ENCODE results near the gene FBXW9. TPM values are rescaled to one million over a fixed set of nuclear protein-coding genes. Genes with fewer than 3 reads are reported as not detected.

The FBXW9 gene
- total RNA-seq: 10 to 100 TPM in 3 of 4 donors, 1 to 10 TPM in 1; 9.6 to 13.4 (median 11.9) TPM

- H3K27ac ChIP-seq: peak within 1 kb of the TSS; percentile 82 to 95 (median 92)
- H3K4me3 ChIP-seq: peak within 1 kb of the TSS; percentile 80 to 97 (median 90)
- H3K36me3 ChIP-seq: peaks cover 10 to 49% (median 16%) of the 10 kb centered on the region in 3 donors
- TF ChIP-seq POLR2A (IDR thresholded peaks at IDR 0.05) (peak in 3 of 4 donors; percentile 52 to 56 (median 55)), CTCF (IDR thresholded peaks at IDR 0.05) (peak in 2 of 6 experiments; percentile 2 to 49)
- no peaks in the 10 kb centered on the region for H3K27me3 ChIP-seq
- H3K9me3 ChIP-seq: no peaks in the 10 kb centered on the region
- peaks cover 16 to 24% (median 17%) of the 10 kb centered on the region in 3 donors for H3K4me1 ChIP-seq
- peak; percentile 84 for DNase-seq
- intact Hi-C loops (cut with DNase I): no loop called here
- 16% methylated on average over 20 to 23 of the region's 59 CpGs for WGBS, 2 donors
These were observed at the start of gene FBXW9 for GRCh38 chr19:12696366-12697335. Gene FBXW9, minus strand, starts transcription at chr19:12696631. Its CDS starts 50 bp downstream, at chr19:12696581.

GRCh38 chr19:12745166-12745897, 48.9 kb upstream of the FBXW9 start:
- TF ChIP-seq POLR2A (IDR thresholded peaks at IDR 0.05) (no peak), CTCF (IDR thresholded peaks at IDR 0.05) (no peak)

GRCh38 chr19:12737835-12738351, 41.5 kb upstream of the FBXW9 start:
- DNase-seq: no peak
- no peak for TF ChIP-seq CTCF (IDR thresholded peaks at IDR 0.05)
- no peak for TF ChIP-seq POLR2A (IDR thresholded peaks at IDR 0.05)
- intact Hi-C loops (cut with DNase I): no loop called here
- H3K27me3 ChIP-seq: no peaks in the 10 kb centered on the region
- 13 to 21% methylated on average over 8 to 13 of the region's 13 CpGs for WGBS, 2 donors
- no peaks in the 10 kb centered on the region for H3K9me3 ChIP-seq
- H3K4me1 ChIP-seq: peaks cover 21 to 47% (median 26%) of the 10 kb centered on the region in 3 donors
- peaks cover 0 to 47% (median 9%) of the 10 kb centered on the region in 3 donors for H3K36me3 ChIP-seq
- peak overlapping the region; percentile 81 to 94 (median 86) for H3K4me3 ChIP-seq
- H3K27ac ChIP-seq: peak overlapping the region; percentile 87 to 92 (median 89)

More at GRCh38 chr19:12745166-12745897, 48.9 kb upstream of the FBXW9 start:
- Histone ChIP-seq H3K27ac (no peak overlapping the region), H3K4me3 (no peak overlapping the region), H3K27me3 (peaks cover 0 to 6% (median 0%) of the 10 kb centered on the region in 4 donors), H3K36me3 (peaks cover 12 to 79% (median 40%) of the 10 kb centered on the region in 3 donors), H3K9me3 (peaks cover 0 to 9% (median 0%) of the 10 kb centered on the region in 3 donors), H3K4me1 (peaks cover 15 to 32% (median 16%) of the 10 kb centered on the region in 3 donors)
- intact Hi-C loops (cut with DNase I): no loop called here
- WGBS, 2 donors: 86% methylated on average over 9 of the region's 22 CpGs; no CpG with 5 or more reads in 1 of the 2 donors
- no peak for DNase-seq

- Histone ChIP-seq H3K4me1 (peaks cover 28 to 54% (median 32%) of the 10 kb centered on the region in 3 donors), H3K27ac (peak within 1 kb of the TSS; percentile 87 to 92 (median 89)), H3K9me3 (no peaks in the 10 kb centered on the region), H3K4me3 (peak within 1 kb of the TSS; percentile 81 to 94 (median 86)), H3K27me3 (no peaks in the 10 kb centered on the region), H3K36me3 (peaks cover 0 to 42% (median 6%) of the 10 kb centered on the region in 3 donors)
- TF ChIP-seq POLR2A (IDR thresholded peaks at IDR 0.05) (peak in 3 of 4 donors; percentile 21 to 41 (median 22)), CTCF (IDR thresholded peaks at IDR 0.05) (peak in 2 of 6 experiments; percentile 32 to 33)
- peak; percentile 71 for DNase-seq
- WGBS, 2 donors: 0 to 1% methylated on average over 19 to 28 of the region's 29 CpGs
- intact Hi-C loops (cut with DNase I): no loop called here
These were observed 40.8 kb upstream of the FBXW9 start, which contains the start of gene GET3 for GRCh38 chr19:12736995-12737834. Gene GET3, plus strand, starts transcription at chr19:12737497. Its CDS starts 9 bp downstream, at chr19:12737506.
